Stimulated activated CD4-positive, alpha-beta T cell treated with anti-CD3 and anti-CD28 coated beads, Interleukin-1b, Interleukin-23, amount 100 ng/mL, for 48 hours (primary cell): ENCODE results near the gene GPR3.
A peak's percentile ranks its signal among the peaks of the same experiment; 100 is the strongest.

Experiments
- DNase-seq: peaks from one replicate; pipeline ENCODE4 v3.0.0-alpha.2; 2020

GPR3 gene

DNA sequence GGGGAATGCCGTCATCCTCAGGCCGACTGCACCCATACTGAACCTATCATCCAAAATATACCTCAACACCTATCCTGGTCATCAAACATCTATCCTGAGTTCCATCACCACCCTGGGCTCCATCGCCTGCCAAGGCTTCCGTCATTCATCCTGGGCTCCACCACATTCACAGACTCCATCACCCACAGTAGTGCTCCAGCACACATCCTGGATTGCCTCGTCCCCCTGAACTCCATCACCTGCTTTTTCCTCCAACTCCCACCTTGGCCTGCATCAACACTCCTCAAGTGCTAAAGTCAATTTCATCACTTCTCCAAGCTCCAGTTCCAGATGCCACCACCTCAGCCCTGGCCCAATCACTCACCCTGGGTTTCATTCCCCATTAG is 33.5 kb upstream of the GPR3 start:
- no peak for DNase-seq

DNA sequence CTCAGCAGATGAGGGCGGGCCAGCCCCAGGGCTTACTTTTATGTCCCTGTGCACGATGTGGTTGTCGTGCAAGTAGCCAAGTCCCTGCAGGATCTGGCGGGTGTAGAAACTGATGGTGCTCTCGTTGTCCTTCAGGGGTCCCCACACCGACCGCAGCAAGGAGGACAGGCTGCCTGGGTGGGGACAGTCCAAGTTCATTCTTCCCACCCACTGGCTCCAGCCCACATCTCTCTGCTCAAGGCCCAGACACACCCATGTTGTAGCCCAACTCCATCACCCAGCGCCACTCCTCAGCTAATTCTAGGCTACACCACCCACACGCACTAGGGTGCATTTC is 32.6 kb upstream of the GPR3 start:
- DNase-seq: no peak

DNA sequence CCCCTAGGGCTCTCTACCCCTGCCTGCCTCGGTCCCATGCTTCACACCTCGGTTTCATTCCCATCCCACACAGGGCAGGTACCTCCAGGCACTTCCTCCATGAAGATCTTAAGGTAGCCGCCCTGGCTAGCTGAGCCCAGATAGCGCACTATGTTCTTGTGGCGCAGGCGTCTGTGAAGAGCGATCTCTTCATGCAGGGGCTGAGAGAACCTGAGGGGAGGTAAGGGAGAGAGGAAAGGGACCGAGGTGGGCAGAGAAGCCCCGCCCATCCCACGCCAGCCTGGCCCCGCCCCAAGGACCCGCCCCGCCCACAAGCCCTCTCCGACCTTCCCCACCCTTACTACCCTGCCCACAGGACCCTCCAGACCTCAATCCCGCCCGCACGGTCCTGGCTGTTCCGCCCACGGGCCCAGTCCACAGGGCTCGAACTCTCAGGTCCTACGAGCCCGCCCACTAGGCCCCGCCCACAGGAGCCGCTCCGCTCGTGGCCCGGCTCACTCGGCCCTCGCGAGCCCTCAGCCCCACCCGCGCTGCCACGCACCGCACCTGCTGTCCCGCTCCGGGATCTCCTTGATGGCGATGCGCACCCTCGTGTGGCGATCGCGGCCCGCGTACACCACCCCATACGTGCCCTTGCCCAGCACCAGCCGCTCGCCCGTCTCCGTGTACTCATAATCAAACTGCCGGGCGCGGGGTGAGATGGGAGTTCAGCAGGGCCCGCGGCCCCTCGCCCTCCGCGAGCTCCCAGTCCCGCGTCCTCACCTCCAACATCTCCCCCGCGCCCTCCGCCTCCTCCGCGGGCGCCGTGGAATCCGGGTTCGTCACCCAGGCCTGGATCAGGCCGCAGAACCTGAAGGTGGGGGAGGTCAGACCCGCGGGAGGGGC is 32.0 kb upstream of the GPR3 start:
- peak; percentile 27 for DNase-seq

DNA sequence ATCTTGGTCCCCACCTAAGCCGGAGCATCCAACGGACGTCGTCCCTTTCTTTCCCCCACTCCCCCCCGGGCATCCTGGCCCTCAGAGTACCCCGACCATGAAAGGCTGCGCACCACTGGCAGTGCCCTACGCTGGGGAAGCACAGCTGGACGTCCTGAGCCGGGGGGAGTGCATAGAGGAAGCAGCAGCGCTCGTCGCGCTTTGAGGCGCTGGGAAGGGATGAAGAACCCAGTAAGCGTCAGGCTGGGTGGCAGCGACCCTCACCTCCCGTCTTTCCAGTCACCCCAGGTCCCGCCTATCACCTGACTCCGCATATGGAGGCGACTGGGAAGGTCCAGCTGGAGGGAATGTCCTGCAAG is 31.4 kb upstream of the GPR3 start:
- no peak for DNase-seq

DNA sequence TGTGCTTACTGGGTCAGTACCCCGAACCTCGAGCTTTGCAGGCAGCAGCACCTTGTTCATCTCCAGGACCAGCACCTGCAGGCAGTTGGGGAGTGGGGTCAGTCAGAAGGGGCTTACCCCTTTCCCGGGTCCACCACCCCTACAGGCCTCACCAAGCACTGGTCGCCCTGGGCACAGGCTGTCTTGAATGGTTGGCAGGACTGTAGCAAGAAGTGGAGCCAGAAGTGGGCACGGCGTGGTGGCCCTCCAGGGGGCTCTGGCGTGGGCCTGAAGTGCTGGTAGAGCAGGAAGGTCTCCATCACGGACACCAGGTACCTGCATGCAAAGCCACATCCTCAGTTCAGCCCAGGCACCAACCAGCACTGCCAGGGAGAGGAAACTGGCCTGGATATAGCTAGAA is 30.9 kb upstream of the GPR3 start:
- no peak for DNase-seq

DNA sequence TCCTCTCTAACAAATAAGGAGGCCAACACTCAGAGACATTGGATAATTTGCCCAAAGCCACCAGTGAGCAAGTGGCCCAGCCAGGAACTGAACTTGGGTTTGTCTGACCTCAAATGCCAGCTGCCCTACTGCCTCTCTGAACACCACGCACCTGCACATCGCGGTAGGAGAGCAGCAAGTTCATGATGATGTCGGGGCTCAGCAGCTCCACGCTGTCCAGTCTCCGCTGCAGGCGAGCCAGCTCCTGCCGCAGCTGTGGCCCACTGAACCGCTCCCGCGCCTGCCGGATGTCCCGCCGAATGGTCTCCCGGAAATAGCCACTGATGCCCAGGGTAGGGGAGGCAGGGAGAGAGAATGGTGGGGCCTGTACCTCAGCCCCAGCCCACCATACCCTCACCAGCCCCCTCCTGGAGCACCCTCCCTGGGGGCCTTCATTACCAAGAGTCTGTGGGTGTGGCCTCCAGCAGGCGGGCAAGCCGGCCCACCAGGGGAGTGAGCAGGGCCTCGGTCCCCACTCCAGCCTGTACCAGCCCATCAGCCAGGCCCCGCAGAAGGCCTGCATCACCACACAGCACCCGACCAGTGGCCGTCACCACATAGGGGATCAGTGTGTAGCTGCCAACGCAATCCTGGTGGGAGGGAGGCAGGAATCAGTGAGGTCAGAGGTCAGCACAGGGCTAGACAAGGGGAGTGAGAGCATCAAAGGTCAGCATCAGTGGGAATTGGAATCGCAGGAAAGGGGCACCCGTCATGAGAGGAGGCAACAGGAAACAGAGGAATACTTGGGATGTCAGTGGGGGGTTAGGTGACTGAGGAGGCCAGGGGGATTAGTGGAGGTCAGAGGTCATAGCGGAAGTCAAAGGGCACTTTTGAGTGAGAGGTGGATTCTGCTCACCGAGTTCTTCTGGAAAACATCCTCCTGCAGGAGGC is 28.4 kb upstream of the GPR3 start:
- DNase-seq: no peak

DNA sequence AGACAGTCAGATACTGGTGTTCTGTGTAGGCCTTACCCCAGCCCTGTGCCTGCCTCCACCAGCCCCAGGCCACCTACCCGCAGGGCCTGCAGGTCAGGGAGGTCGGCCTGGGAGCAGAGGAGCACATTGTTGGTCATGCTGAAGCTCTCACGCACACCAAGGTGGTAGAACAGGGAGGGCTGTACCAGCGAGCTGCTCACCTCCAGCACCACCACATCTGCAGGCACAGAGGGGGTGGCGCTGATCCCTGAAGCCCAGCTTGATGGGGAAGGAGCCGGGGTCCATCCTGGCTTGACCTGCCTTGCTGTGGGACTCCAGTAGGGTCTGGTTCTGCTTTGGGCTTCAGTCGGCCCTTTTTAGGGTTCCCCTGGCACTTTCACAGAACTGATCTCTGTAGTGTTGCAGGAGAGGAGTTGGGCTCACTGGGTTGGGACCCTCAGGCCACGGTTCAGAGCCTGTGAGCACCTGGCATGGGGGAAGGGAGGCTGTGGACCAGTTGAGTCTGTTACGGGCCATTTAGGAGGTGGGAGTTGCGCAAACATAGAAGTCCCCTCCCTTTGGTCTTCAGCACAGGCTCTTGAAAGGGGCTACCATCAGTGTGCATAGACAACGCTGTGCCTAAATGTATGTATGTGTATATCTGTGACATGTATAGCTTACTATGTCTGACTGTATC is 27.6 kb upstream of the GPR3 start:
- DNase-seq: no peak

DNA sequence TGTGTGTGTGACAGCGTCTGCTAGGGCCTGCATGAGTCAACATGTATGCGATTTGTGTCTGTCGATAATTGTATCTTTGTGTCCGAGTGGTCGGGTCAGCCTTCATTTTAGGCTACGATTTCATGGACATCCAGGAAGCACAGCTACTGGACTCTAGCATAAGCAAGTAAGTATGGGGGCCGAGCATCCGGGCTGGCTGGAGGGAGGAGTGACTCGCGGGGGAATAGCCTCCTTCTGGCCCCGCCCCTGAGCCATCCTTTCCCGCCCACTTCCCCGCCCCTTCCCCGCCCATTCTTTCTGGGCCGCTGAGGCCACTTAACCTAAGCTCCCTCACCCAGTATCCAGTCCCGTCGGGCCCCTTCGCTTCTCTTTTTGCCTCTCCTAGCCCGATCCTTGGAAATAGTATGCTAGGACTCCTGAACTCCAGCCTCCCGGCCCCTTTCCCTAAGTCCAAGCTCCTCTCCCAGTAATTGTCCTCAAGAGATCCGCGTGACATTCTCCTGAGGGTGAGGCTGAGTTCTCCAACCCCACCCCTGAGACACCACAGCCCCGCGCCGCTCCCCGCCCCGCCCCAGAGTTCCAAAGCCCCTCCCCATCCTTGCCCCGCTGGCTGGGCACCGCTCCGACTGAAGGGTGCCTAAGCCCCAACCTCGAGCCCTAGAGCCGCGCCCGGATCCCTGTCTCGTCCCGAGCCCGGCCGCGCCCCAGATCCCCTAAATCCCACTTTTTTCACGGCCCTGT is 26.9 kb upstream of the GPR3 start:
- peak; percentile 76 for DNase-seq

DNA sequence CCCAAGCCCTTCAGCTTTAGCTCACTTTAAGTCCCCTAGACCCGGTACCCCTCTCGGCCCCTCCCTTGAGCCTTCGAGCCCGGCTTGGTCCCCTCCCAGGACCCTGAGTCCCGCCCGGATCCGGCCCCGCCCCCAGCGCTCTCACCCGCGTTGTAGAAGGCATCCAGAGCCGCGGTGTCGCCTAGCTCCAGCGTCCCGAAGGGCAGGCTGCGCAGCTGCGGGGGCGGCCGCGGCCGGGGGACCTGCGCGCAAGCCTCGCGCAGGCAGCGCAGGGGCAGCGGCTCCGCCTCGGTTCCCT is 26.4 kb upstream of the GPR3 start:
- peak; percentile 84 for DNase-seq

DNA sequence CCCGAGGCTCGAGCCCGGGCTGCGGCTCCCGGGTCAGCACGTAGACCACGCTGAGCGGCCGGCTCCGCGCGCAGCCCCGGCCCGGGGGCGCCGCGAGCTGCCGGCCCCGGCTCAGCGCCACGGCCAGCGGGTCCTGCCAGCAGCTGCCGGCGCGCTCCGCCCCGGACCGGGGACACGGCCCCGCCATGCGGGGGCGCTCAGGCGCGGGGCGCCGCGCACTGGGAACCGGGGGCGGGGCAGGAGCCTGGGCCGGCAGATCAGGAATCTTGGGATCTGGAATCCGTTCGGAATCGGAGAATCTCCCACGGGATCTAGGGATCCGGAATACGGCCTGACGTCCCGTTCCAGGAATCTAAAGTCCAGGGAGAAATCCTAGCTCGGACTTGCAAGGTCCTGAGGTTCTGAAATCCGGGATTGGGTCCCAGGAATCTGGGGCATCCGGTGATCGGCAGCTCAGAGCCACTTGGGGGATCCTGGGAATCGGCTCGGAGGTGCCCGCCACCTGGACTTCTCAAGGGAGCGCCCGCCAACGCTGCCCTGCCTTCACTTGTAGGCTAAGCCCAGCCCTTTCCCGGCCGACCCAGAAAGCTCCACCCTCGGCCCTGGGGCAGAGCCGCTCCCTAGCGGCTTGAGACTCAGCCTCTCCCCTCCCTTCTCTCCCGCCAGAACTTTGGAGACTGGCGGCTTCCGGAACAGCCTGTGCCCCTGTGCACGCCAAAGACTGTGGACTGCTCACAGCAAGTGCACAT is 25.8 kb upstream of the GPR3 start, which contains the start of gene MAP3K6:
Gene MAP3K6 (minus strand): TSS at position 551 of the 749 bp plus-strand sequence. CDS start 364 bp downstream, at position 187.
- peak; percentile 65 for DNase-seq

DNA sequence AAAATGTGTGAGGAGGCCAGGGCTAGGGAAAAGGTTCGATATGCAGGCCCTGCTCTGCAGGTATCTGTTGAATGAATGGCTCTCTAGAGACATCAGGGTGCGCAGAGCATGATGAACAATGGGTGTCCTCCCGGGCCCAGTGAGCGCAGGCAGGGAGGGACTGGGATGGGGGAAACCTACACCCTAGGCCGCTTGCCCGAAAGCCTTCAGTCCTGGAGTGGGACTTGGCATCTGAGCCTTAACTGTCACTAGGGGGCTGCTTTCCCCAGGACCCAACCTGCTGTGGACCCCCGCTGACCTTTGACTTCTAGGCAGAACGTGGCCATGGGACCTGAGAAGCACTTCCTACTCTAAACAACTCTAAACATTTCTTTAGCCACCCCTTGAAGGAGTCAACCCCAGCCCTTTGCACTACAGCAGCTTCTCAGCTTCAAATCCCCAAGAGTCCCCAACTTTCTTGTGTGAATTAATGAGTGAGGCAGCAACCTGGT is 25.2 kb upstream of the GPR3 start:
- no peak for DNase-seq

DNA sequence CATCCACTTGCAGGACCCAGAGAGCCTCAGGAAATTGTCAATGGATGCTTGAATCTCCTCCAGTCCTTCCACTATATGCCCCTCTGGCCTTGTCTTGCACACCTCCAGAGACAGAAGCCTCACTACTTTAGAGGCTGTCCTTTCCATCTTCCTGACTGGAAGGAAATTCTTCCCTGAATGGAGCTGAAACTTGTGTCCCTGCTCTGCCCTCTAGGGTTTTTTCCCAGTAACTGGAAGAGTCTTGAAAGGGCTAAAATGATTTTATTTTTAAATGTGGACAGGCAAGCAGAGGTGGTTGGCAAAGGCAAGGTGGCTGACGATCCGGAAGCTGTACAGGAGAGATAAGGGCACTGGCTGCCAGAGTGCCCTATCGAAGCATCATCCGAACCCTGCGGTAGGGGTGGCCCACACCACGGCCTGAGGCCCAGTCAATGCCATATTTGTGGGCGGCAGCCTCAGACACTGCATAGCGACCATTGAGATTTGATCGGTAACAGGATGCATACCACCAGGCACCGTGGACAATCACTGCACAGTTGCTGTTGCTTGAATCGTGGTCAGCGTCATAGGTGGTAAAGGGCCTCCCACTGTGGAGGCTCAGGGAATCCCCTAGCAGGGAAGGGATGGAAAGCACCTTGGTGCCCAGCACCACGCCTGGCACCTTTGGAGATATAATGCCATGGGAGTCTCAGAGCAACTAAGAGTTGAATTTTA is 23.4 kb upstream of the GPR3 start:
- DNase-seq: no peak

DNA sequence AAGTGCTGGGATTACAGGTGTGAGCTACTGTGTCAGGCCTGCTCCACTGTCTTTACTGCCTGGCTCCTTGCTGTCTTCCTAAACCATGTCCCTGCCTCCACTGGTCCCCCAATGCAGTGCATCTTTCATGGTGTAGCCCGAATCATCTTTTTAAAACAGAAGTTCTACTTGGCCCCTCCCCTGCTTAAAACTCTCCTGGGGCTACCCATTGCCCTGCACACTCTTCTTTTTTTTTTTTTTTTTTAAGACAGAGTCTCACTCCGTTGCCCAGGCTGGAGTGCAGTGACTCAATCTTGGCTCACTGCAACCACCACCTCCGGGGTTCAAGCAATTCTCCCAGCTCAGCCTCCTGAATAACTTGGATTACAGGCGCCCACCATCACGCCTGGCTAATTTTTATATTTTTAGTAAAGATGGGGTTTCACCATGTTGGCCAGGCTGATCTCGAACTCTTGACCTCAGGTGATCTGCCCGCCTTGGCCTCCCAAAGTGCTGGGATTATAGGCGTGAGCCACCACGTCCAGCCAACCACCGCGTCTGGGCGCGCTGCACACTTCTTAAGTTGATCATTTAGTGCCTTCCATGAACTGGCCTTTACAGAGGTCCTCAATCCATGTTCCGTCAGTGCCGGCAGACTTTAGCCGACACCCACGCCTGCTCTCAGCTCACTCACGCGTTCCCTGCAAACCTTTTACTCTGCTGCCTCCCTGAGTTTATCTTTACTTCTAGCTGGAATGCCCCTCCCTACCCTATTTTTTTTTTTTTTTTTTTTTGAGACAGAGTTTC is 20.2 kb upstream of the GPR3 start:
- no peak for DNase-seq

DNA sequence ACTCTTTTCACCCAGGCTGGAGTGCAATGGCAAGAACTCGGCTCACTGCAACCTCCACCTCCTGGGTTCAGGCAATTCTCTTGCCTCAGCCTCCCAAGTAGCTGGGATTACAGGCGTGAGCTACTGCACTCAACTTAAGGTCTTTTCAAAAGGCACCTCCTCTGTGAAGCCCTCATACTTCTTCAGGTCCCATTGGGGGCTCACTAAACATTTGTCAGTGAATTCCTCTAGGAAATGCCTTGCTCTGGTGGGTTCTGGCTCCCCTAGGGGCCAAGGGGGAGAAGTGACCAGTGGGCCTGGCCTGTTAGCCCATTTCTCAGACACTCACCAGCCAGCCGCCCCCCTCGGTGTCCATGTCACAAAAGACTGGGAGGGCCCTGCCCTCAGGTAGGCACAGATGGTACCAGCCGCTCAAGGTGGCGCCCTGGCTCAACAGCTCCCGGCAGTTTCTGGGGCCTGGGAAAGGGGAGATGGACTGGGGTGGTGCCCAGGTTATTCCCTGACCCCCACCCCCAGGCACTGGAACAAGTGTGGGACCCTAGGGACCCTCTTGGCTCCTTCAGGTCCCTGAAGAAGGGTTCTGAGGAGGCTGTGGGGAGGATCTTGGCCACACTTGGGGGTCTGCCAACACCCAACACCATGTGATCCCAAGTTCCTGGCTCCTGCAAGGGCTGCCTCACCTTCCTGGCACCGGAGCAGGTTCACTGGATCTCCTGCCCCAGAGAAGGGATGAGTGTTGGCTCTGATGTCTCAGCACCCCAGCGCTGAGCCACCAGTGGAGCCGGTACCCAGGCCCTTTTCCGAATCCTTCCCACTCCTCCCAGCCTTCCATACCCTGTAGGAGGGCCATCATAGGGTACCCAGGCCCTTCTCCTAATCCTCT is 19.4 kb upstream of the GPR3 start:
- no peak for DNase-seq

DNA sequence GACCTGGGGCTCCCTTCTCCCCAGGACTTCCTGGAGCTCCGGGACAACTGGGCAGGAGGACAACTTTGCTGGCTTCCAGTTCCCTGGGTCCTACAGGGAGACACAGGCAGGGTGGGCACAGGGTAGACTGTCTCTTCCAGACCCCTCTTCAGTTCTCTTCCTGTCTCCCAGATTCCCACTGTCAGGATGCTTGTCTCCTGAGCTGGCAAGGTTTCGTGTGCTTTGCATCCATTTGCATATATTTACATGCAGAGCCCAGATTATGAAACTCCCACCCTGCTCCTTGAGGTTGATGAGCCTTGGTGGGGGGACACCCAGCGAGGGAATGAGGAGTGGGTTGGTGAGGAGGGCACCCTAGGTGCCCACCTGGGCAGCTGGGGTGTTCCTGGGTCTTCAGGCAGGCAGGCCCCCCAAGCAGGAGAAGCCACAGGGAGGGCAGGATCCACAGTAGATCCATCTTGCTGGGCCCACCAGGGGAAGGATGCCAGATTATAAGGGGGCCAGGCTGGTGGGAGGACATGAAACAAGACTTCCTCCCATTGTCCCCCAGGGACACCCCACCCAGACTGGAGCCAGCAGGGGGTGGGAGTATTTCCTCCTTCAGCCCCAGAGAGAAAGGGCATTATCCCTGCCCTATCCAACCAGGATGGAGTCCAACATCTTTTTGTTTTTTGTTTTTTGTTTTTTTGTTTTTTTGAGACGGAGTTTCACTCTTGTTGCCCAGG is 17.9 kb upstream of the GPR3 start, which contains the start of gene FCN3:
Gene FCN3 (minus strand): TSS at position 463 of the 725 bp plus-strand sequence. CDS start 6 bp downstream, at position 457.
- no peak for DNase-seq

DNA sequence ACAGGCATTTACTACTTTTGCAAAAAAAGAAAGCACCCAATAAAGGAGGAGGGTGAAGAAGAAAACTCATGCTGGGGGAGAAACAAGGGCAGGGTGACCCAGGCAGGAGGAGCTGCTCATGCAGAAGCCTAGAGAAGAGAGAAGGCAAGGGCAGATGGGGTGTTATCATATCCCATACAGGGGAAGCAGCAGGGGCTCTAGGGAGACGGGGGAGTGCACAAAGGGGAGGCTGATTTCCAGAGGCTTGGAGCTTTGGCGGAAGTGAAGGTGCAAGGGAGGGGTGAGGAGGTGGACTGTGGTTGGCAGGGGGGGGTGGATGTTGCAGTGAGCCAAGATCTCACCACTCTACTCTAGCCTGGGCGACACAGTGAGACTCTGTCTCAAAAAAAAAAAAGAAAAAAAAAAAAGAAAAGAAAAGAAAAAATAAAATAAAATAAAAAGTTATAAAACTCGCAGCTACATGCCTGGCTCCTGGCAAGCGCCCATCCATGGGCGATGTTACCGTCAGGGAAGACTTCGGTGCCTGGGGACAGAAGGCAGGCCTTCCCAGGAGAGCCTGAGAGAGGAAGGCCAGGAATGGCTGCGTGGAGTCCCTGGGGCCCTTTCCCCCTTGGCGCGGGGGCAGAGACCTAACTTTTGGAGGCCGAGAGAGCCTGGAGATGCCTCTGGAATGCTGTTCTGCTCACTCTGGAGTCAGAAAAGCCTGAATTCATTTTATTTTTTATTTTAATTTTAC is 14.5 kb upstream of the GPR3 start:
- no peak for DNase-seq

DNA sequence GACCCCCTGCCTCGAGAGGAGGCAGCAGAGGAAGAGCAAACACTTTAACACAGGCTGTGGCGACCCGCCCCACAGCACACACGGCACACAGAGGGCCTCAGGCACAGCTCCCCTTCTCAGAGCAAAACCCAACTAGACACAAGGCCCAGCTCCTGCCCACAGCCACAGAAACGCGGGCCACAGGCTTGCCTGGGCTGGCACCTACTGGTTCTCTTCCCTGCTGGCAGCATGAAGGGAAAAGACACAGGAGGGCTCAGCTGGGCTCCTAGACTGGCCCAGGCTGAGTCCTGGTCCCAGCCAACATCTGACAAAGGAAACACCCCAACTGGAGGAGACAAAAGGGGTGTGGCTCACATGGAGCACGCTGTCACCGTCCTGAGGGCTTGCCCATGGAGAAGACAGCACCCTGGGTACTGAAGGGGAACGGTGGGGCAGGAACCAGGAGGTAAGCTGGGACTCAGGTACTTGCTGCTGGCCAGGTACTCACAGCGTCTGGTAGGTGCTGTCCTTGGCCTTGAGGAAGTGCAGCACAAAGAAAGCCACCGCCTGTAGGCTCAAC is 12.8 kb upstream of the GPR3 start:
- no peak for DNase-seq
